SH-SY5Y (cell line): ENCODE measurements around the gene NF1.

Experiments used
- GATA2 ChIP-seq: IDR thresholded peaks from 2 replicates; pipeline ENCODE4 v1.6.1; 2011; ENCODE audit warnings: mild to moderate bottlenecking, low read depth, low read length
- GATA3 ChIP-seq: IDR thresholded peaks from 2 replicates; pipeline ENCODE4 v1.6.1; 2011; ENCODE audit warnings: low read depth, mild to moderate bottlenecking, low read length, moderate library complexity

DNA sequence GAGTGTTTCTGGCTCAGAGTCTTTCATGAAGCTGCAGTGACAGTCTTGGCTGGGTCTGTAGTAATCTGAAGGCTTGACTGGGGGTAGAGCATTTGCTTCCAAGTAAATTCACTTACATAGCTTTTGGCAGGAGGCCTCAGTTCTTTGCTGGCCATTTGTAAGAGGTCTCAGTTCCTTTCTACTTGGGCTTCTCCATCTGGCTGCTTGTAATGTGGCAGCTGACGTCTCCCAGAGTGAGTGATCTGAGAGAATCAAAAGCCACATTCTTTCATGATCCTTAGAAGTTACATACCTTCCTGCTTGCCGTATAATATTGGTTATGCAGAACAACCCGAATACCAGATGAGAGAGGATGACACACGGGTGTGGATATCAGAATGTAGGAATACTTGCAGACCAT is 39.8 kb downstream of the NF1 start:
- no peak for TF ChIP-seq GATA2
- TF ChIP-seq GATA3: no peak
